Adipose tissue (tissue), 3 donors: ENCODE measurements around the gene TCAIM. TPM values are rescaled to one million over a fixed set of nuclear protein-coding genes. Genes with fewer than 3 reads are reported as not detected.
A peak's percentile ranks its signal among the peaks of the same experiment; 100 is the strongest.

Experiments
- H3K27ac ChIP-seq: one replicate; pipeline ENCODE4 v1.5.1; 2013; ENCODE audit warnings: low read depth, low read length
- WGBS, 3 donors: extraction: QIAGEN DNeasy Blood & Tissue Kit; methylation state at CpG; one replicate each; pipeline ENCODE4 v1.1.7; 2013; 5-methylcytosine and 5-hydroxymethylcytosine counted together
- polyA plus RNA-seq, 3 donors: library from polyadenylated mRNA; stranded (reverse); fragments of 200-250 nt; gene quantifications; one replicate each; pipeline ENCODE4 v1.2.3, GENCODE V29; 2013
- donor health status: healthy with polysubstance abuse.
- donor health status: Bipolar disorder and iron deficiency.
- donor health status: healthy.

TCAIM gene, protein sequence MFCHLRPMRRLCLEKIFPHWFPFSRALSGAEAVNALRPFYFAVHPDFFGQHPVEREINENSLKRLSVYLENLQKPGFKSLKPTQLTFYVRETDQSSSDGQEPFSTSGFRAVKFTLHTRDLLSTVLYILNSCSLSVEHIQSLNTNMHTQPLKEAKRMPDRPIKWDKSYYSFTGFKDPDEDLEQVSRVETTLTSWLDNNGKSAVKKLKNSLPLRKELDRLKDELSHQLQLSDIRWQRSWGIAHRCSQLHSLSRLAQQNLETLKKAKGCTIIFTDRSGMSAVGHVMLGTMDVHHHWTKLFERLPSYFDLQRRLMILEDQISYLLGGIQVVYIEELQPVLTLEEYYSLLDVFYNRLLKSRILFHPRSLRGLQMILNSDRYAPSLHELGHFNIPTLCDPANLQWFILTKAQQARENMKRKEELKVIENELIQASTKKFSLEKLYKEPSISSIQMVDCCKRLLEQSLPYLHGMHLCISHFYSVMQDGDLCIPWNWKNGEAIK
- 10 to 100 TPM in 2 of 3 donors, 1 to 10 TPM in 1; 7.6 to 14.1 (median 12.7) TPM for polyA plus RNA-seq

DNA sequence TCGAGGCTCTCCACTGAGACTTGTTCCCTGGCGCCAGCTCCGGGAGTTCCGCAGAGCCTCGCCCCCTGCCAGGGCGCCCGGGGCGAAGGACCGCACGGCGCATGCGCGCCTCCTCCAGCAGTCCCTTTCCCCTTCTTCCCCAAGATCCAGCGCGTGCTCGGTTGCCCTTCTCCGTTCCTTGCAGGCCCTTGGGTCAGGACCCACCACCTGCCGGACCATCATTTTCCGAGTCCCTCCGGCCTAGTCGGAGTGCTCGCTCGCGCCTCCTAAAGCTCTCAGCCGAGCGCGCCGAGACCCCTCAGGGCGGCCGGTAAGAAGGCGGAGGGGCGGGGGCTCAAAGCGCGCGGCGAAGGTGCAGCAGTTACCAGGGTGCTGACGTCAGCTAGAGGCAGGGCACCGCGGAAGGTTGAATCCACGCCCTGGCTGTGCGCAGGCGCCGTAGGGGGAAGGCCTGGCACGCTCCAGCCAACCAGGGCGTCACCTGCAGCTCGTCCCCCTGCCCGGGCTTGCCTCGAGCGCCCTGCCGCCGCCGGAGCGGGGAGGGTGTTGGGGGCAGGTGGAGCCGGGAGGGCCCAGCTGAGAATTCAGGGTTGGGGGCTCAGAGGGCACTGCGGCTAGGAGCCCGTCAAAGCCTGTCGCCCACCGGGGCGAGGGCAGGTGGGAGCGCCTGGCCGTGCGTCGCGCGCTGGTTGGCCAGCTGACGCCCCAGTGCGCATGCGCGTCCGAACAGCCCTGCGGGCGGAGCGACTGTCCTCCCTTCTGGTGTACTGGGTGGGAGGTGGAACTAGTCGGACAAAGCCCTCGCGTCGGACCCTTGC, at the start of gene TCAIM:
Gene TCAIM, plus strand, starts transcription at position 757 of the 818 bp plus-strand sequence. CDS start 16,017 bp downstream, outside the sequence.
- peak within 1 kb of the TSS; percentile 36 for H3K27ac ChIP-seq
- WGBS, 3 donors: 0 to 1% (median 1%) methylated on average over 73 to 77 of the region's 77 CpGs

DNA sequence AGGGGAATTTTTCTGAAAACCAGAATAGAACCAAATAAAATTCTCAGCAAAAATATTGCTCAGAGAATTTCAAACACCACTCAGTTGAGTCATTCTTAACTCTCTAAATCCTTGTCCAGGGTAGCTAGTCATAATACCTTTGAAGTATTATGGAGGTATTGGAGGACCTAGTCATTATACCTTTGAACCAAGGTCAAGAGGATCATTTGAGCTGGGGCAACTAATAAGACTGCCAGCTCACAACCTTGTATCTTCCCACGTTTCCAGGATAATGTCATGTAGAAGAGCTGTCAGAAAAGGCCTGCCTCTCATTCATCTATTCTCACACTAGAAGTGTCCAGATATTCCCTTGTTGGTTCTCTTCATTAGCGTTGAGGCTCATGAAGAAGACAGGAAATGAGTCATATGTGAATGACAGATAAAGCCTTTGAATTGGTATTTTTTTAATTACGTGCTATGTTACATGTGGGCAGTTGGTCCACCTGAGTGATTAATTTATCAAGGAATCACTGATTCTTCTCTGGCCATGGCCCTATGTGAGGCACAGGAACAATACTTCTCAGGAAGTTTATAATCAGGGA, 48.6 kb upstream of the TCAIM start:
- no peak overlapping the region for H3K27ac ChIP-seq
- whole genome bisulfite sequencing, 3 donors: 57 to 62% (median 59%) methylated on average over 3 of the region's 3 CpGs

DNA sequence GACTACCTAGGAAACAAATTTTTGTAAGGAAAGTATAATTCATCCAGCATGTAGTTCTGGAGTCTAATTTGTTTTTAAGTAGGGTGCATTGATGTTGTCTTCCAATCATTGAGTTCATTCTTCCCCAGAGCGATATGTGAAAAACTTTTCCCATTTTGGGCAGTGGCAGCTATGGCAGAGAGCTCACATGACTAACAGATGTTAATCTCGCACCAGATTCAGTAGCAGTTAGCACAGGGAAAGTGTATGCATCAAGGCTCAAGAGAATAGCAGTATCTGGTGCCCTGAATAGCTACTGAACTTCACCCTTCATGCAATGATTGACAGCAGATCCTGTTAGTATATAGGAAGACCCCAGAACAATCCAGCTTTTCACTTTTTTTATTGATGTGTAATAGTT, 46.3 kb upstream of the TCAIM start:
- WGBS, 3 donors: 79 to 85% (median 85%) methylated on average over 2 of the region's 2 CpGs
- no peak overlapping the region for H3K27ac ChIP-seq

DNA sequence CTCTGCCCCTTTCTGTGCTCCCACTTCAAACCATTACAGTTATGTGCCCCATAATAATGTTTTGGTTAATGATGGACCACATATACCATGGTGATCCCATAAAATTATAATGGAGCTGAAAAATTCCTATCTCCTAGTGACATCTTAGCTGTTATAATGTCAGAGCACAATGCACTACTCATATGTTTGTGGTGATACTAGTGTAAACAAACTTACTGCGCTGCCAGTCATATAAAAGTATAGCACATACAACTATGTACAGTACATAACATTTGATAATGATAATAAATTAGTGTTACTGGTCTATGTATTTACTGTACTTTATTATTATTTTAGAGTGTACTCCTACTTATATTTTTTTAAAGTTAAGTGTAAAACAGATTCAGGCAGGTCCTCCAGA, 45.6 kb upstream of the TCAIM start:
- 83 to 90% (median 89%) methylated on average over 1 of the region's 1 CpG for WGBS, 3 donors
- H3K27ac ChIP-seq: no peak overlapping the region

DNA sequence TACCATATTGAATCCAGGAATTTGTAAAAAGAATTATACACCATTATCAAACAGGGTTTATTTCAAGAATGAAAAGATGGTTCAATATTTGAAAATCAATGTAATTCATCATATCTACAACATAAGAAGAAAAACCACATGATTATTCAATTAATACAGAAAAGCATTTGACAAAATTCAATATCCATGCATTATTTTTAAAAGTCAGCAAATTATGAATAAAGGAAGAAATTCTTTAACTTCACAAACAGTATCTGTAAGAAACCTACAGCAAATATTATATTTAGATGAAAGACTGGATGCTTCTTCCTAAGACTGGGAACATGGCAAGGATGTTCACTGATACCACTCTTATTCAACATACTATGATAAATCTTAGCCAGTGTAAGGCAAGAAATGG, 41.3 kb upstream of the TCAIM start:
- H3K27ac ChIP-seq: no peak overlapping the region

DNA sequence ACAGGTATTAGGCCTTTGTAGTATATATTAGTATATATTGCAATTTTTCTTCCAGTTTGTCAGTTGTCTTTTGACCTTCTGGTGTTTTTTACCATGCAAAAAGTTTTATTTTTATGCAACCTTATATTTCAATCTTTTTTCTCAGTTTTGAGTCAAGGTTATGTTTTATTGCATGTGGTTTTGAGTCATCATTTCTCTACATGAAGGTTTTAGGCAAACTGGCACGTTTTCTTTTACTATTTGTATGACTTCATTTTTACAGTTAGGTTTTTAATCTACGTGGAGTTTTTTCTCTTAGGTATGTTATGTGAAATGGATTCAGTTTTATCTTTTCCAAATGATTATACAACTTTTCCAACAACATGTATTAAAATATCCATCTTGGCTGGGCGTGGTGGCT, 36.8 kb upstream of the TCAIM start:
- H3K27ac ChIP-seq: no peak overlapping the region
- 81 to 92% (median 87%) methylated on average over 3 of the region's 3 CpGs for WGBS, 3 donors

DNA sequence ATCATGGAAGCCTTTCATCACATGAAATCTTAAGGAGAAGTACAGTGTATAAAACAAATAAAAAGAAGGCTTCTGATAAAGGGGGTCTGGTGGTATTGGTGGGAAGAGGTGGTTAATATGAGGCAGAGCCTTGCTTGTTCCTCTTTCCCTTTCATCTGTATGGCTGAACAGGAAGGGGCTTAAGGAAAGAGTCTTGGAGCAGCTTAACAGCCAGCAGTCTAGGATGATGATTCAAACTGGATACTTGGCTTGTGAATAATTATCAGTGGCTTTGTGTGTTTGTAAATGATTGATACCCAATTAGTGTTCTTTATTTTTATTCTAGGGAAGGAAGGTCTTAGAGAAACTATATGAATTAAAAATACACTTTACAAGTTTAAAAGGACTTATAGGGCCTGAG, 29.1 kb upstream of the TCAIM start:
- no peak overlapping the region for H3K27ac ChIP-seq

DNA sequence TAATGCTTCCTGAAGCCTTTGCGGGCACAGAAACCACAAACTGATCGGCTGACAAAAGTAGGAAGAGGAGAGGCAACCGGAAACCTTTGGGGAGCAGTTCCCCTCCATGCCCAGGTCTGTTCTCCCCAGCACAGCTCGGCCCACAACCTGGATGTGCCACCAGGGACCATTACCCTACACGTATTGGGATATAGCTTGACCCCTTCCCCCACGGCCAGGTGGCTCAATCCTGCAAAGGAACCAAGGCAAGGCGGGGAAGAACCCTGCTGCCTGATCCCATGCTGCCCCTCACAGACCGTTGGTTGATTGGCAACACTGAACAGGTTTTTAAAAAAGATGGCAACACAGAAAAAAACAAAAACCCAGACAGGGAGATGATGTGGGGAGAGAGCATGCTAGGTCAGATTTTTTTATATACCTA, 19.7 kb upstream of the TCAIM start:
- WGBS, 3 donors: 32 to 76% (median 44%) methylated on average over 8 of the region's 8 CpGs

DNA sequence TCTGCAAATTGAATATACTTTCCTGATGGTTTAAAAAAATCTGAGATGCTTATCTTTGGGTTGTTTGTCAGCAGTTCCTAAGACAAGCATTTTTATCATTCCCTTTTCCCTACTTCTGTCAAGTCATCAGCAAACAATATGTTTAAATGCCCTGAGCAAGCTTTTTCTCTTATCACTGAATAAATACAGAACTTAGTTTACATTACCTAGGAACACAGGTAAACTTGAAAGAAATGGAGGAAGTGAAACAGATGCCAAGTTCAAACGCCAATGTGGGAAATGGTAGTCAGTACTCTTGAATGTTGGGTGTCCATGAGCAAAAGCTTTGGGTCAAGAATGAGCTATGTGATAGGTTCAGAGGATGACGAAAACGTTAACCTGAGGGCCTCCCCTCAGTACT, 17.2 kb upstream of the TCAIM start:
- 25 to 58% (median 57%) methylated on average over 3 of the region's 3 CpGs for WGBS, 3 donors
- no peak overlapping the region for H3K27ac ChIP-seq

More for the DNA sequence above, 19.7 kb upstream of the TCAIM start:
- H3K27ac ChIP-seq: no peak overlapping the region

DNA sequence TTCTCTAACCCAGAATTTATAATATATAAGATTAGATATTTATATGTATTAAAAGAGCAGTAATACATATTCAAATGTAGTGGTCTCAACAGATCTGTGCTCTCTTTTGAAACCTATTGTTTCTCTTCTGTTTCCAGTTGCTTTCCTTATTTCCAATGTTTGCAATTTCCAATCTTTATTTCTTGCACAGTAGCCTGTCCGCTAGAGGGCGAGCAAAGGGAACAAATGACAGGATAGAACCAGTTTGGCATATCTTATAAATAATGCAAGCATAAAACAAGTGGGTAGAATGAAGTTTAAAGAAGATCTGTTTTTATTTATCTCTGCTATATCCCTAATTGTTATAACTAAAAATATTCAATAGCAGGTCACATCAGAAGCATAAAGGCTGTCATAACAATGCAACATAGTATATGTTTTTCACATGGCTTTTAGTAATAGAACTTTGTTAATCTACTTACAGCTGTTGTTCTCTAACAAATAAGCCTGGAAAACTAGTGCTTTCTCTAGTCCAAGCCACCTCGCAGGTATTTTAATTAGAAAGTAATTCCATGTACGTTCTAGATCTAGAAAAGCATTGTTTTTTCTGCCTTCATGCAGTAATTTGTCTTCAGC, 15.1 kb upstream of the TCAIM start:
- no peak overlapping the region for H3K27ac ChIP-seq
- WGBS, 3 donors: 3 to 7% (median 5%) methylated on average over 4 of the region's 4 CpGs

DNA sequence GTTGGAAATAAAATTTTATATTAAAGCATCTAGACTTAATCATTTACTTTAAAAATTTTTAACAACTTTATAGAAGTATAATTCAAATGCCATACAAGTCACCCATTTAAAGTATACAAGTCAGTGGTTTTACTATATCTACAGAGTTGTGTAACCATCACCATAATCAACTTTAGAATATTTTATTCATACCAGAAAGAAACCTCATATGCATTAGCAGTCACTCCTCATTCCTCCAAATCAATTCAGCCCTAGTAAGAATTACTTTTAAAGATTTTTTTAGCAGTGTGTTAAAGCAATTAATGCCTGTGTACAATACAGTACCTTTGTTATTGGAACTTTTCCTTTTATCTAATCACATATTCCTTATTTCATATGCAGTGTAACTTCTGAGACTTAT, 14.0 kb upstream of the TCAIM start:
- H3K27ac ChIP-seq: no peak overlapping the region

DNA sequence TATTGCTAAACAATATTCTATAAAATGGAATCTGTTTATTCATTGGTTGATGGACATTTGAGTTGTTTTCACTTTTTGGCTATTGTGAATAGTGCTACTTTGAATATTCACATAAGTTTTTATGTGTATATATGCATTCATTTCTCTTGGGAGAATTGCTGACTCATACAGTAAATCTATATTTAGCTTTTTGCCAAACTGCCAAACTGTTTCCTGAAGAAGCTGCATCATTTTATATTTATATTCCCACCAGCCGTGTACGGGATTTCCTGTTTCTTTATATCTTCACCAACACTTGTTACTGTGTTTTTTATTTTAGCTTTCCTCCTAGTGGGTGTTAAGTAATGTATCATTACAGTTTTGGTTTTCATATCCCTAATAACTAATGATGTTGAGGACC, 12.5 kb upstream of the TCAIM start:
- 33 to 46% (median 36%) methylated on average over 2 of the region's 2 CpGs for WGBS, 3 donors
- H3K27ac ChIP-seq: no peak overlapping the region

DNA sequence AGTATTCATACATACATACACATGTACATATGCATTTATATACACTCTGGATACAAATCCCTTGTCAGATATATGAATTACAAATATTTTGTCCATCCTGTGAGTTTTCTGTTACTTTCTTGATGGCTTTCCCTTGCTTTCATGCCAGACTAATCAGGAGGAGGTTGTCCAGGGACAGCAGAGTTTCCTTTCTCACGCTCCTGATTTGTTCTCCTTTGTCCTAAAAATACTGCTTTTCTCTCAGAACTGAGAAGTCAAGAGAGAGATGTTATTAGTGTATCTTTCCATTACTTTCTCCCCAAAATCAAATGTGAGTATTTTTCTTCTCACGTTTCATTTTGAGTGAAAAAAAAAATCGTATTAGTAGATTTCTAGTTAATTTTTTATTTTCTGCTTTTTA, 12.1 kb upstream of the TCAIM start:
- H3K27ac ChIP-seq: no peak overlapping the region
- WGBS, 3 donors: 69 to 76% (median 70%) methylated on average over 3 of the region's 3 CpGs

DNA sequence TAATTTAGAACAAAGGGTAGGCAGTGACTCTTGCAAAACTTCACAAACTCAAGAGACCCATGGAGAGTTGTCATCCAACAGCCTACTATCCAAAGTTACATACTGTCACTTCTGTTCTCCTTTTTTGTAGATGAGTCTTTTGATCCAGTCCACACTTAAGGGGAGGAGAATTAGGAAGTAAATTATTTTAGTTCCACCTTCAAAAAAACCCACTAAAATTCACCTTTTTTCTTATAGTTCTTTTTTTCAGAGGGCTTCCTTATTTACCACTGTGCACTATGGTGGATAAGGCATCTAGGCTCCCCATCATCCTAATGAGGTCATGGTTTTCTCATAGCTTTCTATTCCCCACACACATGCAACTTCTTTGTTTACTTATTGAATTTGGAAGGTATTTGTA, 8.6 kb upstream of the TCAIM start:
- H3K27ac ChIP-seq: no peak overlapping the region

DNA sequence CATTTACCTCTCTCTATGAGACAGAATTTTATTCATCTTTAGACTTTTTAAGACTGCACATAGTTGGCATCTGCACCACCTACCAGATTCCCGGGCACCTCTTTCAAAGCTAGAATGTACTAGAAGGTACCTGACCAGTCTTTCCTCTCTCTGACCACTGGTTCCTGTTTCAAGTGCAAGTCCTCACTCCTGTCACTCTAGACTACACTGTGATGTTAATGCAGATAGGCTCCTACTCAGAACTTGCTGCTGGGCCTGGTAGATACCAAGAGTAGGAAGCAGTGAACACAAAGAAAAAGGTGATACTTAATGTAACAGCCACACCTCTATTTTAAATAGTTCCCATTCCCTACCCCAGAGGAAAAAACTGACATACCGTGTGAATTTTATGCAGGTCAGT, 8.1 kb upstream of the TCAIM start:
- WGBS, 3 donors: 78 to 82% (median 80%) methylated on average over 2 of the region's 2 CpGs
- H3K27ac ChIP-seq: no peak overlapping the region

DNA sequence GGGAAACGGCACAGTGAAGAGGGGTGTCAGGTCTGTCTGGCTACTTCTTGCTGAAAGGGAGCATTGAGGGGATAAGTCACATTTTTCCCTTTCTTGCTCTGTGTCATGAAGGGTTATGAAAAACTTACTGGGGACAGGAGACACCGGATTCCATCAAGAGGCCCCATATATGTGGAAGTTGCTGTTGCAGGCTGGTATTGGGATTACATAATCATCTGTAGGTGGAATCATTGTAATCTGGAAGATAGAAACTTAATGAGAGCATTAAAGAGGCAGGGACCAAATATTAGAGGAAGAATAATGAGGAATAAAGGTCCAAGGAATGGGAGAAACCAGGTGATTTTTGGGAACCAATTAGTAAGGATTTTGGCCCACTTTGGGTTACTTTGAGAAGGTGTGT, 4.2 kb upstream of the TCAIM start:
- no peak overlapping the region for H3K27ac ChIP-seq
- whole genome bisulfite sequencing, 3 donors: 63 to 74% (median 66%) methylated on average over 2 of the region's 2 CpGs

DNA sequence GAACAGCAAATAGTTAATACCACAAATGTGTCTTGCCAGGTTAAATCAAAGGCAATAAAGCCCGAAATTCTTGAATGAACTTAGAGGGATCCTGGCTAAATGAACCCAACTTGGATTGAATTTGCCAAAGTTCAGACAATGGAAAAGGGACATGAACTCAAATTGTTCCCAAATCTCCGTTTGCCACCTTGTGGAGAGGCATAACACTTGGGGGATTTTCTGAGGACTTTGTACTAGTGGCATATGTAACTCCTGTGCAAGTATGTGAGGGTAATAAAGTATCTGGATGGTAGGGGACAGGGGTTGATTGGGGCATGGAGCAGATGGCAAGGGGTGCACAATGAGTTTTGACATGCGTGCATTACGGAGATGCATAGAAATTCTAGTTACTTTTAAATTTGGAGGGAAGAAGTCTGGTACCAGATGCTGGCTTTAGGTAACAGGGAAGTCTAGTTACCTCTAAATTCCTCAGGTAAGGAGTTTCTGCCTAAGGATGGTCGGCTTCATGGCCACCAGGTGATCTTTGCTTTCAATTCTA, 1.2 kb upstream of the TCAIM start:
- 50 to 72% (median 71%) methylated on average over 5 of the region's 5 CpGs for WGBS, 3 donors

DNA sequence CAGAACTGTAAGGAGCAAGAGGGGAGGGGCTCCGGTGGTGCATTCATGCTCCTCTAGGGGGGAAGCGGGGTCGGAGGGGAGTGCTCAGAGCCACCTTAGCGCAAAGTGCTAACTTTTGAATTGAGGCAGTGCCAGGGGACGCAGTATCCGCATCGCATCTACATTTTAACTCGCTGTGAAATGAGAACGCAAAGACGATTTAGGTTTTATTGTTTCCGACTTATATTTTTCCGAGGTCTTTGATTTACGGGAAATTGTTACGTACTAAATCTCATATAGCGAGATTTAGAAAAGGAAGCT, 212 bp downstream of the TCAIM start:
- WGBS, 3 donors: 0% methylated on average over 15 of the region's 15 CpGs
- peak overlapping the region; percentile 36 for H3K27ac ChIP-seq

More for the DNA sequence above, 1.2 kb upstream of the TCAIM start:
- H3K27ac ChIP-seq: no peak overlapping the region
